Activated gamma-delta T cell treated with Interleukin-2 at 50 U/mL for 16 hours (primary cell): ENCODE data around the gene PACSIN2.
"Not testable (repeated sequence)": the region's sequence is repeated elsewhere in the genome, so short reads cannot be mapped to it uniquely, and the experiment has no call there.

Experiments
- DNase-seq: peaks from one replicate; pipeline ENCODE4 v3.0.0-alpha.2; 2020

Gene PACSIN2

GRCh38 chr22:43011079-43011478, 3.9 kb downstream of the PACSIN2 start:
- DNase-seq: no peak

- no peak for DNase-seq
These were observed 5.5 kb downstream of the PACSIN2 start for GRCh38 chr22:43009444-43009843.

- DNase-seq: no peak
These were observed 6.0 kb downstream of the PACSIN2 start for GRCh38 chr22:43008921-43009320.

- no peak for DNase-seq
These were observed 6.4 kb downstream of the PACSIN2 start for GRCh38 chr22:43008509-43008908.

- DNase-seq: no peak
These were observed 7.3 kb downstream of the PACSIN2 start for GRCh38 chr22:43007519-43008102.

GRCh38 chr22:43006753-43007152, 8.2 kb downstream of the PACSIN2 start:
- no peak for DNase-seq

GRCh38 chr22:43006016-43006505, 8.9 kb downstream of the PACSIN2 start:
- no peak for DNase-seq

- no peak for DNase-seq
These were observed 9.8 kb downstream of the PACSIN2 start for GRCh38 chr22:43005106-43005505.

GRCh38 chr22:43004362-43005035, 10.4 kb downstream of the PACSIN2 start:
- DNase-seq: no peak

GRCh38 chr22:43002202-43002586, 12.8 kb downstream of the PACSIN2 start:
- no peak for DNase-seq

GRCh38 chr22:43001271-43002201, 13.4 kb downstream of the PACSIN2 start:
- no peak for DNase-seq

- no peak for DNase-seq
These were observed 14.3 kb downstream of the PACSIN2 start for GRCh38 chr22:43000441-43001175.

GRCh38 chr22:42997582-42998090, 17.3 kb downstream of the PACSIN2 start:
- DNase-seq: no peak

GRCh38 chr22:42996646-42997365, 18.1 kb downstream of the PACSIN2 start:
- no peak for DNase-seq

GRCh38 chr22:42995654-42996053, 19.3 kb downstream of the PACSIN2 start:
- not testable (repeated sequence) for DNase-seq

- no peak for DNase-seq
These were observed 19.9 kb downstream of the PACSIN2 start for GRCh38 chr22:42994917-42995562.

- DNase-seq: no peak
These were observed 20.6 kb downstream of the PACSIN2 start for GRCh38 chr22:42994276-42994916.

- no peak for DNase-seq
These were observed 21.2 kb downstream of the PACSIN2 start for GRCh38 chr22:42993651-42994275.

GRCh38 chr22:42992886-42993479, 22.0 kb downstream of the PACSIN2 start:
- no peak for DNase-seq

- no peak for DNase-seq
These were observed 22.9 kb downstream of the PACSIN2 start for GRCh38 chr22:42992092-42992491.
